Measurements from ENCODE around the gene RELL1.

DNA sequence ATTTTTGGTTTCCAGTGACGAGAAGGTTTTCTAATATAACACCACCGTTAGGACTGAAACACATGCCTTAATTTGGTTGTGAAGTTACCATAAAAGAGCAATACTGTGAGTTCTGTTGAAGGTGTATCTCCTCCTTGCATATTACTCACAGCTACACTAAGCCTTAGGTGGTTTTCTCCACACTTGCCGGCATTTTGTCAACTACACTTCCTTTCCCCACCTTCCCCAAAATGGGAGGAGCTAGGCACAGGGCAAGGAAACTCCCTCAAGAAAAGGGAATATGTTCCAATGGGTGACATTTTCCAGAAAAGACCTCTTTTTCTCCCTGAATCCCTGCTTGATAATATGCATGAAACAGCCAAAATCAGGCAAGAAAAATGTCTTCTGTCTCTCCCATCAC lies 44.8 kb downstream of the RELL1 start:
- no peak for TF ChIP-seq FOXA1 (IDR thresholded peaks at IDR 0.05)
- TF ChIP-seq ZNF384 (IDR thresholded peaks at IDR 0.05), result no peak
- no peak for TF ChIP-seq SP1 (IDR thresholded peaks at IDR 0.05)
- TF ChIP-seq CTBP1 (IDR thresholded peaks at IDR 0.05; ENCODE audit: borderline replicate concordance), result no peak
- TF ChIP-seq TARDBP (IDR thresholded peaks at IDR 0.05), result no peak
